ENCODE results near the gene WDR54.
"Not testable (repeated sequence)": the region's sequence is repeated elsewhere in the genome, so short reads cannot be mapped to it uniquely, and the experiment has no call there.

The WDR54 gene

DNA sequence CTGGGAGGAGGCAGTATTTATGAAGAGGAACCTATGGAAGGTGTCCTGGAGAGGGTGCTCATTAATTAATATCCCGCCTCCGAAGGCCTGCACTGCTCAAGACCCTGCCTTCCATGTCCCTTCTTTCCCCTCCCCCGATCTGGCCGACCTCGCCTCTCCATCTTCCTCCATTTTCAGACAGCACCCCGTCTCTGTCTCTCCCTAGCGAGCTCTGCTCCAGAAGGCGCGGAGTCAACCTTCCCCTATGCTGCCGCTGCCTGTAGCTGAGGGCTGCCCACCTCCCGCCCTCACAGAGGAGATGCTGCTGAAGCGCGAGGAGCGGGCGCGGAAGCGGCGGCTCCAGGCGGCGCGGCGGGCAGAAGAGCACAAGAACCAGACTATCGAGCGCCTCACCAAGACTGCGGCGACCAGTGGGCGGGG is 35.6 kb downstream of the WDR54 start:
- no peak for DNase-seq (ENCODE audit: low read depth in 2 of 2)

DNA sequence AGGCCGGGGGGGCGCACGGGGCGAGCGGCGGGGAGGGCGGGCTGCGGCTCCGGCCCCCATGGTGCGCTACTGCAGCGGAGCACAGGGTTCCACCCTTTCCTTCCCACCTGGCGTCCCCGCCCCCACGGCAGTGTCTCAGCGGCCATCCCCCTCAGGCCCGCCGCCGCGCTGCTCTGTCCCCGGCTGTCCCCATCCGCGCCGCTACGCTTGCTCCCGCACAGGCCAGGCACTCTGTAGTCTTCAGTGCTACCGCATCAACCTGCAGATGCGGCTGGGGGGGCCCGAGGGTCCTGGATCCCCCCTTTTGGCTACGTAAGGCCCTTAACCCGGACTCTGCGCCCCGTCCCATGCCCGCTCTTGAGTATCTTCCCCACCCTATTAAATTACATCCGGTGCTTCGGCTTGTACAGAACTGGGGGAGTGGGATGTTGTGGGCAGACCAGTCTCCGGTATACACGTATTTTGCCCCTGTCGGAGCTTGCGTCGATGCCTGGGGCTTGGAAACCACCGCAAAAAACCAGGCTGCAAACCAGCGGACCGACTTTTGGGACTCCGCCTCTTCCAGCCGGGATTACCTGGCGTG is 36.1 kb downstream of the WDR54 start:
- DNase-seq (ENCODE audit: low read depth in 2 of 2) = peak; percentile 58 to 70

DNA sequence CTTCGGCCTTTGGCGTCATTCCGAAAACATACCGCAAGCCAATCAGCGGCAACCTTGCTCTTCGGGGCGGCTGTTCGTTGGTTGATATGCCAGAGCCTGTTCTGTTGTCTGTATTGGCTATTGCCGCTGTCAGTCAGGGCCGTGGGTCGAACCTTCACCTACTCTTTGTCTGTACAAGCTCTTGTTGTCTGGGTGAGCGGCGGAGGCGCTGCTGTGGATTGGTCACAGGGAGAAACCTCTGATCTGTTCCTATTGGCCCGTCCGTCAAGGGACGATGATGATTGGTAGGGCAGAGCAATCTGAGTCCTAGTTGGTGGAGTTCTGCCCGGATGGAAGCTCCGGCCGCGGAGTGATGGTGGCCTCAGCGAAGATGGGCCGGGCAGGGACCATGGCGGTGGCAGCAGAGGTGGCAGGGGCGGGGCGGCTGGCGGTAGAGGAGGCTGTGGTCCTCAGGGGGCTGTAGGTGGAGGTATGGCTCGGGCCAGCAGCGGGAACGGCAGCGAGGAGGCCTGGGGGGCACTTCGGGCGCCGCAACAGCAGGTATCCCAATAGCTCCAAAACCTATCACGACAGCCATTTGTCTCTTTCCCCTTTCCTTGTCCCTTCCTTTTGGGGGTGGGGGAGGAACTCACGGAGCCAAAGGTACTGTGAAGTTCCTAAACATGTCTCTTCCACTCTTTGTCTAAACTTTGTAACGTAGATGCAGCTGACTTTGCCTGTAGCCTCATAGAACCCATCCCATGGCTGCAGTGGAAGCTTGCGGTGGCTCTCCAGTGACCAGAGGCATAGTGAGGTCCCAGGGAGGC is 36.8 kb downstream of the WDR54 start, which contains the start of gene WBP1:
TSS of gene WBP1 (plus strand) at position 307 of the 806 bp plus-strand sequence. CDS start at position 472, 165 bp downstream.
- peak; percentile 95 for DNase-seq (ENCODE audit: low read depth in 2 of 2)

DNA sequence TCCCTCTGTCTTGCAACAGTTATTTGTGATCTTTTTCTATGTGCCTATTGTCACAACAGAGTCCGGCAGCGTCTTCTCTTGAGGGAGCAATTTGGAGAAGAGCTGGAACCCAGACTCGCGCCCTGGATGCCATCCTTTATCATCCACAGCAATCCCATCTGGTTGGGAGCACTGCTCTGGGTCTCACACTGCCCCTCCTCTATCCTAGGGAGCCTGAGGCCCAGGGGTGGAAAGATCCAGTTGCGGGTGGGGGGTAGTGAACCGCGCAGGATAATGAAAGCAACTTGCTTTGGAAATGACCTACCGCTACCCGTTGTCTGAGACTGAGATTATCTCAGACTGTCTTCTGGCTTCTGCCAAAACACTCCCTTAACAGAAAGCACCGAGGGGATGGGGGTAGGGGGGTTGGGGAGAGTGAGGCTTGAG is 37.4 kb downstream of the WDR54 start:
- DNase-seq (ENCODE audit: low read depth in 2 of 2) = no peak

DNA sequence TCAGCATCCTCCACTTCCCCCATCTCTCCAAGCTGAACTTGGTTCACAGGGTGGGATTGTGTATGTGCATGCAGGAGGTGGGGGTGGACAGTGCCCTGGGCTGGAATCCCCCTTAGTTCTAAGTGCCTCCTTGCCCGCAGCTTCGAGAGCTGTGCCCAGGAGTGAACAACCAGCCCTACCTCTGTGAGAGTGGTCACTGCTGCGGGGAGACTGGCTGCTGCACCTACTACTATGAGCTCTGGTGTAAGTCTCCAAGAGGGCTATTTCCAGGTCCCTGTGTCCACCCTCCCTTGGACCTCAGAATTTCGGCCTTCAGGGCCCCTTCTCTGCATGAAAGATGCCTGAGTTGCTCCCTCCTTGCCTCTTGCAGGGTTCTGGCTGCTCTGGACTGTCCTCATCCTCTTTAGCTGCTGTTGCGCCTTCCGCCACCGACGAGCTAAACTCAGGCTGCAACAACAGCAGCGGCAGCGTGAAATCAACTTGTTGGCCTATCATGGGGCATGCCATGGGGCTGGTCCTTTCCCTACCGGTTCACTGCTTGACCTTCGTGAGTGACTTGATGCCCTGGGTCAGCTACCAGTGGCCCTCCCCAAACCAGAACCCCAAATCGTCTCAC is 38.1 kb downstream of the WDR54 start:
- not testable (repeated sequence) for DNase-seq (ENCODE audit: low read depth in 2 of 2)

DNA sequence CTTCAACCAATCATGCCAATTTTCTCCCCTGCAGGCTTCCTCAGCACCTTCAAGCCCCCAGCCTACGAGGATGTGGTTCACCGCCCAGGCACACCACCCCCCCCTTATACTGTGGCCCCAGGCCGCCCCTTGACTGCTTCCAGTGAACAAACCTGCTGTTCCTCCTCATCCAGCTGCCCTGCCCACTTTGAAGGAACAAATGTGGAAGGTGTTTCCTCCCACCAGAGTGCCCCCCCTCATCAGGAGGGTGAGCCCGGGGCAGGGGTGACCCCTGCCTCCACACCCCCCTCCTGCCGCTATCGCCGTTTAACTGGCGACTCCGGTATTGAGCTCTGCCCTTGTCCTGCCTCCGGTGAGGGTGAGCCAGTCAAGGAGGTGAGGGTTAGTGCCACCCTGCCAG is 38.7 kb downstream of the WDR54 start:
- DNase-seq (ENCODE audit: low read depth in 2 of 2) = not testable (repeated sequence)

DNA sequence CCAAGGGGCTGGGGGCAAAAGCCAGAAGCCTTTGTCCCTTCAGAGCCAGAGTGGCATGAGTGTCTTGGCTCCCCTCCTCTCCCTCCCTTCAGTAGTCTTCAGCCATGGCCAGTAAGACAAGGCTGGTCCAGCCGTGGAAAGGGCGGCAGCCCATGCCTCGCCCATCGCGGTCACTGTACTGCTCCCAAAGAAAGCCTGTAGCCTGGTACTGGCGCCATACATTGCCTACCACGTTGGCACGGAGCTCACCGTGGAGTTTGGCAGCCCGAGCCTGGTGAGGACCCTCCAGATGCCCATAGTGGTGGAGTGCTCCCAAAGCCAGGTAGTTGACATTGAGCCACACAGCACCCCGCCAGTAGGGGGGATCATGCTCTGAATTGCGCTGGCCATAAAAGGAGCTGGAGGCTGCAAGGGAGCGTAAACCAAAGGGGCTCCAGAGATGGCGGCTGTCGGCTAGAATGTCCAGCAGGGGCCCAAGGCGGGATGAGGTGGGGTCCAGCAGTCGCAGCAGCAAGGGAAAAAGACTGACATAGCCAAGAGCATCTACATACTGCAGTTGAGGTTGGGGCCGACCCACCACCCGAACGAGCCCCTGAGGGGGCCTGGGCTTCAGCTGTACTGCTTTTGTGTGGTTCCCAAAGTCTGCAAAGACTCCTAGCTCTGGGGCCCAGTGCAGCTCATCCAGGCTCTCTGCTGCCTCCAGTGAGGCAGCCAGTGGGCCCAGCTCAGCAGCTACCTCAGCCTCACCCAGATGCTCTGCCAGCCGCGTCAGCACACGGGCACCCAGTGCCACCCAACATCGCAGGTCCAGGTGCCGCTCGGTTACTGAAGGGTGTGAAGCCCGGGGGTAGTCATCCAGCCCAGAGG is 39.9 kb downstream of the WDR54 start:
- DNase-seq (ENCODE audit: low read depth in 2 of 2) = no peak

DNA sequence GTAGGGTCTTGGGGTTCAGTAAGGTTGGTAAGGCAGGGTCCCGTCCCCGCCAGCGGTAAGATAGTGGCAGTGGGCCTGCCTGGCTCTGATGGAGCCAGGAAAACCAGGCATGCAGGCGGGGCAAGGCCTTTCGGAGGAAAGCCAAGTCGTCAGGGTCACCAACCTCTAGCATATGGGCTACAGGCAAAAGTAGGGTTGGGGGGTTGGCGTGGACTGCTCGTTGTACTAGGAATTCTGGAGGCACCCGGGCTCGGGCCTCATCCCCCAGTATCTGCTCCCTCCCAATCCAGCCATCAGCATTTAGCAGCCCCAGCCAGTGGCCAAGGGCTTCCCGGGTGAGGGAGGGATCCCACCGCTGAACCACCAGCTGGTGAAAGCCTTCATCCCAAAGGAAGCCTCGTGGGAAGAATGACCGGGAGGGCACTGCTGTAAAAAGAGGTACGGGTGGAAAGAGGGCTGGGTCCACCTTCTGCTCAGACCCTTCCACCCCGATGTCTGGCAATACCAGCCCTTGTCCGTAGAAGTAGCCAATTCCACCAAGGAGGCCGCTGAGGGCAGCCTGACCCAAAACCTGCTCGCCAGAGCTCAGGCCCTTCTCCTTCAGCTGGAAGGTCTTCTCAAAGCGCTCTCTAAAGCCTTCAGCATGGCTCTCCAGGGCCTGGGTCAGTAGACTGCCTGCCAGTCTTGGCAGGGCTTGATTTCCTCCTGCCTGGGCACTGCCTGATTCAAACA is 40.7 kb downstream of the WDR54 start:
- DNase-seq (ENCODE audit: low read depth in 2 of 2) = no peak

DNA sequence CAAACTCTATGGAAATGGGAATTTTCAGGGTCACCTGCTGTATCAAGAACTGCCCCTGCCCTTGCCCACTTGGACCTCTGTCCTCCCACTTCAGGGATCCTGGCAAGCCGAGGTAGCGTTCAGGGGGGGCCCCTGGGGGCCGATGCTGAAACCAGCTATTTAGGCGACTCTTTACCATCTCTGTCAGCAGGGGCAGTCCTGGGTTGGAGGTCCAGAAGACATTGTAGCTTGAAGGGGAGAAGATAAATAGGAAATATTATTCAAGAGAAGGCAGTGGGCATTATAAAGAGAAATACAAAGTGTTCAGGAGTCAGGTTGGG is 41.2 kb downstream of the WDR54 start:
- DNase-seq (ENCODE audit: low read depth in 2 of 2) = no peak

DNA sequence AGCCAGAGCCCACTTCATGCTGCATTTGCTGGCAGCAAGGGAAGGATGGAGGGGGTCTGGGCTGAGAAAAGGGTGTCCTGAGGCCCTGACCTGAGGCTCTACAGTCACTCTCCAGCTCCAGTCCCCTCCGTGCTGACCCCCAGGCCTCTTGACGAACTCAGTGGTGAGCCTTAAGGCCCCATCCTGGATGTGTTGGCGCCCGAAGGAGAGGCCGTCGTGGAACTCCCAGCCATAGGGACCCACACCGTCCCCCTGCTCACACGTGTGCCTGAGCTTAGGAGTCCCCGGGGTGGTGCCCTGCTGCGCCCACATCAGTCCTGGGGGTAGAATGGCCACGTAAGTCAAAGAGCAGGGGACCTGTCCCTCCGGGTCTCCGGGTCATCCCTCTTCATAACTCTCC is 42.9 kb downstream of the WDR54 start:
- DNase-seq (ENCODE audit: low read depth in 2 of 2) = no peak

DNA sequence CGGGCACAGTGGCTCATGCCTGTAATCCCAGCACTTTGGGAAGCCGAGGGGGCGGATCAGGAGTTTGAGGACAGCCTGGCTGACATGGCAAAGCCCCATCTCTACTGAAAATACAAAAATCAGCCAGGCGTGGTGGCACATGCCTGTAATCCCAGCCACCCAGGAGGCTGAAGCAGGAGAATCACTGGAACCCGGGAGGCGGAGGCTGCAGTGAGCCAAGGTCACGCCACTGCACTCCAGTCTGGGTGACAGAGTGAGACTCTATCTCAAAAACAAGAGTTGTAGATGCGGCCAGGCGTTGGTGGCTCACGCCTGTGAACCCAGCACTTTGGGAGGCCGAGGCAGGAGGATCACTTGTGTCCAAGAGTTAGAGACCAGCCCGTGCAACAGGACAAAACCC is 49.2 kb downstream of the WDR54 start:
- not testable (repeated sequence) for DNase-seq (ENCODE audit: low read depth in 2 of 2)

DNA sequence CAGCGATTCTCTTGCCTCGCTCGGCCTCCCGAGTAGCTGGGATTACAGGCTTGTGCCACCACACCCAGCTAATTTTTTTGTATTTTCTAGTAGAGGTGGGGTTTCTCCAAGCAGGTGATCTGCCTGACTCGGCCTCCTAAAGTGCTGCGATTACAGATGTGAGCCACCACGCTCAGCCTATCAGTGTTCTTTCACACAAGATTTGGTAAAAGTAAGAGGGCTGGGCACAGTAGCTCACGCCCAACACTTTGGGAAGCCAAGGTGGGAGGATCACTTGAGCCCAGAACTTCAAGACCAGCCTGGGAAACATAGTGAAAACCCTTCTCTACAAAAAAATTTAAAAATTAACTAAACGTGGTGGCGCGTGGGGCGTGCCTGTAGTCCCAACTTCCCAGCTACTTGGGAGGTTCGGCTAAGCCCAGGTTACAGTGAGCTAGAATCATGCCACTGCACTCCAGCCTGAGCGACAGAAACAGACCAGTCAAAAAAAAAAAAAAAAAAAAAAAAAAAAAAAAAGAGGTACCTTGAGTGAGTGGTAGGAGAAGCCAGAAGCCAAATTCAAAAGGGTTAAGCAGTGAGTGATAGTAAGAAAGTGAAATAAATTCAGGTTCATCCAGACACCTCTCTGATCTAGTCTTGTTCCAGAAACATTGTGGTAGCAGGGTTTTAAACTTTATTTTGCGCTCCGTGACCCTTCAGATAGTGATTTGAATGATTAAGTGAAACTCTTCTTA is 50.0 kb downstream of the WDR54 start:
- DNase-seq (ENCODE audit: low read depth in 2 of 2) = no peak

DNA sequence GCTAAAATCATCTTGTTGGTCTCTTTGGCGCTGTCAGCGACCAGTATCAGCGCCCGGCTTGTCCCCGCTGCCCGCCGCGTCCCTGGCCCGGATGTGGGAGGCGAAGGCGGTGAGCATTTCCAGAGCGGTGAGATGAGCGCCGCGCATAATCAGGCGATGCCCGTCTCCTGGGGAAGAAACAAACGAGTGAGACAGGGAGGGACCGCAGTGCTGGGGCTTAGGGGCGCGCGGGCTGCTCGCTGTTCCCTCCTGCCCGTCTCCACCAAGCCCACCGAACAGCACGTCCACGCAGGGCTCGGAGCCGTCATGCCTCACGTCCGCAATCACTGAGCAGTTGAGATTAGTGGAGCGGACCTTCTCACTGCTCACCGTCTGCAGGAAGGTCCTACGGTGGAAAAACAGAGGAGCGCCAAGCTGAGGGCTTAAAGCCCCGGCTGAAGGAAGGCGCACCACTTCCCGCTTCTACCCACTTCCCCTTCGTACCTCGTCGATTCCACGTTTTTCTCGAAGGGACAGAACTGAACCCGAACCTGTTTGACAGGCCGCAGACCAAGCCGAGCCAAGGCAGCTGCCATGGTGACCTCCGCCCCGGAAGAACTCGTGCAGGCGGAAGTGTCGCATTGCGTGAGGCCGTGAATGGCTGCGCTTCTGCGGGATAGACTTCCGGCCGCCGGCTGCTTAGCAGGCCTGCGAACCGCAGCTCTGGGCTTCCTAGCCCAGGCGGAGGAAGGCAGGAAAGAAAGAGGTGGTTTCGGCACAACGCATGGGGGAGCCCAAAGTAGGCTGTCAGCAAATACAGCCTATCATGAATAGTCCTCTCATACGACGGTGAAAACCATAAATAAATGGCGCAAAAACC is 50.8 kb downstream of the WDR54 start, which contains the start of gene MRPL53:
TSS of gene MRPL53 (minus strand) at position 595 of the 859 bp plus-strand sequence. CDS start at position 575, 20 bp downstream.
- peak; percentile 88 to 96 for DNase-seq (ENCODE audit: low read depth in 2 of 2)

DNA sequence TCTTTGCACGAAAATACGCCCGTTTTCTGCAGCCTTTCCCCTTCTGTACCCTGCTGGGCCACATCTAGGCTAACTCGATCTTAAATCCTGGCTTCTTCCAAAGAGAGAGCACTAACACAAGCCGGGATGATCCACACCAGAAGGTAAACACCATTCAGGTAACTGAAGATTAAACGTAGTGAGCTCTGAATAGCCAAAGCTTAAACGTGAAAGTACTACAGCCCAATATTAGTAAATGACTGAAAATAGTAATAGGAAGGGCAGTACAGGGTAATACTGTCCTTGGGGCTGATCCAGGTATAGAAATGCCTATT is 51.4 kb downstream of the WDR54 start:
- no peak for DNase-seq (ENCODE audit: low read depth in 2 of 2)

DNA sequence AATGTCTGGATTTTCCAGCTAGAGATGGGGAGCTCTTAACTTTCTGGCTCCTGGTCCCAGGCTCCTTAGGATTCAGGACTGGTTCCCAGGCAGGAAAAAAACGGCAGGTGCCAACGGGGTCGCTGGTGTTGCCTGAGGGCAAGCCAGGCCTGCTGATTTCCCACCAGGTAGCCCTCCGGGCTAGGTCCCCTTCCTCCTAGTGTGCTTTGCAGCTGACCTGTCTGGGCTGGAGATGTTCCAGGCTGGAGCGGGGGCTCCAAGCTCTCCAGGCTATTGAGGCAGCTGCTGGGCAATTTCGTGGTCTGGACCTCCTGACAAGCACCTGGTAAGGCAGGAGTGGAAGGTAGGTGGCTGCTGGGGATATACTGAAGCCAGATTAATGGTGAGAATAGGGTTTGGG is 53.0 kb downstream of the WDR54 start:
- DNase-seq (ENCODE audit: low read depth in 2 of 2) = no peak

DNA sequence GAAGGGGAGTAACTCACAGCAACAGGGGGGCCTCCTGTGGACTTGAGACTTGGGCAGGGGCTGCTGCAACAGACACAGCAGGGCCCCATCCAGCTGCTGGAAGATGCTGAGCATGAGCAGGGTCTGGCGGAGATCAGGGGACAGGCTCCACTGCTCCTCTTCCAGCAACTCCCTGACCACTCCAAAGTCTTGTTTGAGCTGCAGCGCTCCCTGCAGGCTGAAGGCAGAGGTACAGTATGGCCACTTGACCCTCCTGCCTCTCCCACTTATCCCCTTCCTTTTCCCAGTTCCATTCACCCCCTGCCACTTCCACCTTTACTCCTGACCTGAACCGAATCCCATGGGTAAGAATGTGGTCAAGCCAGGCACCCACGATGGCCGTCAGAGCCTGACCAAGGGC is 53.4 kb downstream of the WDR54 start:
- DNase-seq (ENCODE audit: low read depth in 2 of 2) = no peak

Data from stimulated activated CD8-positive, alpha-beta memory T cell treated with anti-CD3 and anti-CD28 coated beads, Interleukin-7, amount 100 ng/mL, for 1 hour (primary cell).